GM19025 (cell line): ENCODE data around the gene ZNF470.

ENCODE experiments used
- ATAC-seq: cut with Tn5 transposase; IDR thresholded peaks from one replicate; pipeline ENCODE4 v1.9.1; 2021; ENCODE audit warnings: mild to moderate bottlenecking, low read depth, moderate library complexity; ENCODE audit not compliant: unreplicated experiment

The ZNF470 gene

DNA sequence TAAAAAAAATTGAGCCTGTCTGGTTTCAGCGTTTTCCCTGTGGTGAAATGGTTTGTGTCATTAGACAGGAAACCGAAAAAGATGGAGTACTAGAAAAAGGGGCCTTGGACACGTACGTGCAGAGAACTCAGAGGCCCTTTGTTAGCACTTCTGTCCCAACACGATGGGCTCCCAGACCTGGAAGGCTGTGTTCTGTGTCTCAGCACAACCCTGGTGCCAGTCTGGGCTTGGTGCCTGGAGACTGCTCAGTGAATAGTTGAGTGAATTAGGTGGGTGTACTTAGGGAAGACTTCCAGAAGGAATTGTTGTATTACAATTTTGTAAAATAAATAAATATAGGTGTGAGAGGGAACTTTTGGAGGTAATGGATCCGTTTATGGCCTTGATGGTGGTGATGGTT lies 36.6 kb downstream of the ZNF470 start:
- ATAC-seq = no peak

GRCh38 chr19:56608274-56608964 lies 41.2 kb downstream of the ZNF470 start:
- no peak for ATAC-seq

DNA sequence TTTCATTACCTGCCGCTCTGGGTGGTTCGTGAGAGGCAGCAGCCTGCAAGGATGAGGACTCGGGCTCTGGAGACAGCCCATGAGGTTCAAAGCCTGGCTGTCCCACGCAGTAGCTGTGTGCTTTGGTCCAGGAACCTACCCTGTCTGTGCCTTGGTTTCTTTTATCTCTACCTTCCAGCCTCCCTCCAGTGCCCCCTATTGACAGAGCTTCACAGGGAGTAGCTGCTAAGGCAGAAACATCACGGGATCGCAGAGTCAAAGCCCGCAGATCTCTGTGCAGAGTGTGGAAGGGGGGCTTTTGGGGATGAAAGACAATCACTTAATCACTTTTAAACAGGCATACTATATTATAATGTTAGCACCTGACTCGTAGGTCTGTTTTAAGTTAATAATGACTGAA lies 44.0 kb downstream of the ZNF470 start:
- ATAC-seq = no peak

GRCh38 chr19:56612737-56613136 lies 45.5 kb downstream of the ZNF470 start:
- ATAC-seq = no peak

GRCh38 chr19:56613639-56614038 lies 46.4 kb downstream of the ZNF470 start:
- ATAC-seq = no peak

- no peak for ATAC-seq
Observed at GRCh38 chr19:56617531-56617930, 50.3 kb downstream of the ZNF470 start.

DNA sequence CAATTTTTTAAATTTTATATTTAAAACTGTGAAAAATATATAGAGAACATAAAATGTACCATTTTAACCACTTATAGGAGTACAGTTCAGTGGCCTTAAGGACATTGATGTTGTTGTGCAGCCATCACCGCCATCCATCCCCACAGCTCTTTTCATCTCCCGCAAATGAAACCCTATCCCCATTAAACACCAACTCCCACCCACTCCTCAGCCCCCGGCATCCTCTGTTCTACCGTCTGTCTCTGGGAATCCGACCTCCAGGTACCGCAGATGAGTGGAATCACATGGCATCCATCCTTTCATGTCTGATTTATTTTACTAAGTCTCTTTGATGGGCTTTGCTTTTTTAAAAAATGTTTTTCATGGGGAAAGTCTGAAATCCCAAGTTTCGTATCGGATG lies 51.9 kb downstream of the ZNF470 start:
- ATAC-seq = no peak

DNA sequence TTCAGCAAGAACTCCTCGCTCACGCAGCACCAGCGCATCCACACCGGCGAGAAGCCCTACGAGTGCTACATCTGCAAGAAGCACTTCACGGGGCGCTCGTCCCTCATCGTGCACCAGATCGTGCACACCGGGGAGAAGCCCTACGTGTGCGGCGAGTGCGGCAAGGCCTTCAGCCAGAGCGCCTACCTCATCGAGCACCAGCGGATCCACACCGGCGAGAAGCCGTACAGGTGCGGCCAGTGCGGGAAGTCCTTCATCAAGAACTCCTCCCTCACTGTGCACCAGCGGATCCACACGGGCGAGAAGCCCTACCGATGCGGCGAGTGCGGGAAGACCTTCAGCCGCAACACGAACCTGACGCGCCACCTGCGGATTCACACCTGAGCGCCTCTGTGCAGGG lies 55.1 kb downstream of the ZNF470 start:
- ATAC-seq = no peak

- no peak for ATAC-seq
Observed at GRCh38 chr19:56623006-56623405, 55.7 kb downstream of the ZNF470 start.

GRCh38 chr19:56625708-56626107 lies 58.4 kb downstream of the ZNF470 start:
- no peak for ATAC-seq

DNA sequence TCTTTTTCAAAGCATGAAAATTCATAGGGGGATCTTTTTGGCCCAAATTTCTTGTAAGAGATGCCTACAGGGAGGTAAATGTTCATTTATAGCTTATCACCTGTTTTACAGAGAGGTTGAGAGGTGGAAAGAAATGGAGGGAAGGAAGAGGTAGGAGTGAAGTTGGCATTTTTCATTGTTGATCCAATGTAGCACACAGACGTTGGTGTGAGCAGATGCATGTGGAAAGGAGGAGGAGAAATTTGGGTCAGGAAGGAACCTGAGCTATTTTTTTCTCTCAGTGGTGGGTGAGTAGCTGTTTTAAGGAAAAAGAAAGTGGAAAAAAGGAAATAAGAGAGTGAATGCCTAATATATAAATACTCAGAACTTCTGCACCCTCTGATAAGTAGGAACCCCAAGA lies 65.8 kb downstream of the ZNF470 start:
- ATAC-seq = no peak

- ATAC-seq = no peak
Observed at GRCh38 chr19:56637976-56638555, 70.8 kb downstream of the ZNF470 start.
